H4 (cell line): Measurements from ENCODE around the gene LMLN. TPM values are rescaled to one million over a fixed set of nuclear protein-coding genes. Genes with fewer than 3 reads are reported as not detected.
"Not testable (repeated sequence)": the region's sequence is repeated elsewhere in the genome, so short reads cannot be mapped to it uniquely, and the experiment has no call there.

ENCODE experiments used
- DNase-seq: peaks from one replicate; pipeline ENCODE4 v3.0.0-alpha.2; 2015; ENCODE audit warnings: low spot score
- total RNA-seq: library from RNA; depleted of rRNA; stranded (reverse); fragments of >200 nt; shearing (Covaris generic); gene quantifications from 2 replicates; pipeline ENCODE4 v1.2.3, GENCODE V29; 2014

The LMLN gene
- total RNA-seq, 1 experiment from 2014 or later: 5.5 TPM

GRCh38 chr3:198027045-198027798, 67.2 kb downstream of the LMLN start:
- DNase-seq: no peak

GRCh38 chr3:198027799-198028390, 67.9 kb downstream of the LMLN start:
- no peak for DNase-seq

- DNase-seq: no peak
Measured at GRCh38 chr3:198028718-198029117, 68.7 kb downstream of the LMLN start.

GRCh38 chr3:198030125-198030524, 70.1 kb downstream of the LMLN start:
- no peak for DNase-seq

- no peak for DNase-seq
Measured at GRCh38 chr3:198030726-198031125, 70.7 kb downstream of the LMLN start.

GRCh38 chr3:198032039-198032936, 72.3 kb downstream of the LMLN start:
- DNase-seq: no peak

- no peak for DNase-seq
Measured at GRCh38 chr3:198043119-198043518, 83.1 kb downstream of the LMLN start.

GRCh38 chr3:198046120-198046857, 86.3 kb downstream of the LMLN start:
- no peak for DNase-seq

- no peak for DNase-seq
Measured at GRCh38 chr3:198048445-198048844, 88.4 kb downstream of the LMLN start.

GRCh38 chr3:198051836-198052235, 91.8 kb downstream of the LMLN start:
- DNase-seq: no peak

- not testable (repeated sequence) for DNase-seq
Measured at GRCh38 chr3:198053462-198053861, 93.4 kb downstream of the LMLN start.

- DNase-seq: no peak
Measured at GRCh38 chr3:198061119-198062067, 101.4 kb downstream of the LMLN start.

- DNase-seq: no peak
Measured at GRCh38 chr3:198062068-198062465, 102.0 kb downstream of the LMLN start.

- DNase-seq: no peak
Measured at GRCh38 chr3:198064420-198064819, 104.4 kb downstream of the LMLN start.

GRCh38 chr3:198065897-198066296, 105.9 kb downstream of the LMLN start:
- no peak for DNase-seq

GRCh38 chr3:198067416-198067815, 107.4 kb downstream of the LMLN start:
- DNase-seq: no peak

- no peak for DNase-seq
Measured at GRCh38 chr3:198070871-198071270, 110.9 kb downstream of the LMLN start.

- peak; percentile 91 for DNase-seq
Measured at GRCh38 chr3:198071602-198072287, 111.7 kb downstream of the LMLN start.

- DNase-seq: no peak
Measured at GRCh38 chr3:198076722-198077308, 116.8 kb downstream of the LMLN start.
